CD4-positive, alpha-beta T cell treated with Interleukin-6 at 100 ng/mL for 8 hours (primary cell): ENCODE measurements around the gene NFIB.

Experiments
- DNase-seq: peaks from one replicate; pipeline ENCODE4 v3.0.0-alpha.2; 2020; ENCODE audit warnings: mixed read lengths, low spot score

NFIB gene

GRCh38 chr9:14147738-14148137, 166.2 kb downstream of the NFIB start:
- no peak for DNase-seq

GRCh38 chr9:14146201-14146874, 167.6 kb downstream of the NFIB start:
- no peak for DNase-seq

GRCh38 chr9:14144215-14144614, 169.7 kb downstream of the NFIB start:
- no peak for DNase-seq

GRCh38 chr9:14141699-14142098, 172.2 kb downstream of the NFIB start:
- no peak for DNase-seq

- no peak for DNase-seq
Measured at GRCh38 chr9:14140096-14140697, 173.7 kb downstream of the NFIB start.

GRCh38 chr9:14139287-14139686, 174.7 kb downstream of the NFIB start:
- DNase-seq, result no peak

- no peak for DNase-seq
Measured at GRCh38 chr9:14136646-14137370, 177.1 kb downstream of the NFIB start.

GRCh38 chr9:14136047-14136635, 177.8 kb downstream of the NFIB start:
- no peak for DNase-seq

- no peak for DNase-seq
Measured at GRCh38 chr9:14135421-14135820, 178.5 kb downstream of the NFIB start.

- no peak for DNase-seq
Measured at GRCh38 chr9:14133394-14133793, 180.5 kb downstream of the NFIB start.

GRCh38 chr9:14132775-14133174, 181.2 kb downstream of the NFIB start:
- no peak for DNase-seq

GRCh38 chr9:14131356-14132088, 182.4 kb downstream of the NFIB start:
- DNase-seq, result no peak

- no peak for DNase-seq
Measured at GRCh38 chr9:14127656-14128055, 186.3 kb downstream of the NFIB start.

GRCh38 chr9:14119694-14120514, 194.0 kb downstream of the NFIB start:
- DNase-seq, result no peak

GRCh38 chr9:14112226-14112625, 201.7 kb downstream of the NFIB start:
- DNase-seq, result no peak

- no peak for DNase-seq
Measured at GRCh38 chr9:14111696-14112095, 202.2 kb downstream of the NFIB start.

- no peak for DNase-seq
Measured at GRCh38 chr9:14107977-14108376, 206.0 kb downstream of the NFIB start.

- no peak for DNase-seq
Measured at GRCh38 chr9:14107495-14107894, 206.4 kb downstream of the NFIB start.

GRCh38 chr9:14106699-14107098, 207.2 kb downstream of the NFIB start:
- DNase-seq, result no peak

- DNase-seq, result no peak
Measured at GRCh38 chr9:14104496-14104895, 209.4 kb downstream of the NFIB start.

GRCh38 chr9:14103115-14103514, 210.8 kb downstream of the NFIB start:
- DNase-seq, result no peak
